VCaP (cell line): ENCODE data around the gene FAM3C.

Source experiments
- H3K27ac ChIP-seq: fragments of 450-650 bp; 2 replicates; pipeline ENCODE4 v1.5.1; 2017
- TF ChIP-seq, protein P1 (sequence below): fragments of 450-650 bp; conservative IDR thresholded peaks from 2 replicates; pipeline ENCODE4 v1.5.1; 2017; ENCODE audit warnings: mild to moderate bottlenecking, moderate library complexity

FAM3C gene

DNA sequence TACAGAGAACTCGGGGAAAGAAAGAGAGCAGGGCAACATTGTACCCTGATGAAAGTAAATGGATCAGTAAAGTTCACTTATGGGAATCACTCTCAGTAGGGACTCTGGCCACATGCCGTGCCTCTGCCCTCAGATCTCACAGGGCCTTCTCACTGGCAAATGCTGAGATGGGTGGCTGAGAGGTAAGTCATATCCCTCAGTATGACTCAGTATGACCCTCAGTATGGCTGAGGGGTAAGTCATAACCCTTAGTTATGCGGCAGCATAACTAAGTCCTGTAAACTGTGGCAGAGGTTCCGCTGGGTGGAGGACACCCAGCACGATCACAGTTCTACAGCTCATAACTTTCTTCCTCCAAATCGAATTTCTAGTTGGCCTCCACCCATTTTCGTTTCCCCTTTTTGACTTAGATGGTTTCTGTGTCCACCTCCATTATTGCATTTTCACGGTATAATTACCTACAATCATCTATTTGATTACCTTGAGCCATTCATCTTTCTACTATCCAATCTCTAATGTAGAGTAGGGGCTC is 93.8 kb downstream of the FAM3C start:
- no peak overlapping the region for H3K27ac ChIP-seq
- TF ChIP-seq, protein P1, sequence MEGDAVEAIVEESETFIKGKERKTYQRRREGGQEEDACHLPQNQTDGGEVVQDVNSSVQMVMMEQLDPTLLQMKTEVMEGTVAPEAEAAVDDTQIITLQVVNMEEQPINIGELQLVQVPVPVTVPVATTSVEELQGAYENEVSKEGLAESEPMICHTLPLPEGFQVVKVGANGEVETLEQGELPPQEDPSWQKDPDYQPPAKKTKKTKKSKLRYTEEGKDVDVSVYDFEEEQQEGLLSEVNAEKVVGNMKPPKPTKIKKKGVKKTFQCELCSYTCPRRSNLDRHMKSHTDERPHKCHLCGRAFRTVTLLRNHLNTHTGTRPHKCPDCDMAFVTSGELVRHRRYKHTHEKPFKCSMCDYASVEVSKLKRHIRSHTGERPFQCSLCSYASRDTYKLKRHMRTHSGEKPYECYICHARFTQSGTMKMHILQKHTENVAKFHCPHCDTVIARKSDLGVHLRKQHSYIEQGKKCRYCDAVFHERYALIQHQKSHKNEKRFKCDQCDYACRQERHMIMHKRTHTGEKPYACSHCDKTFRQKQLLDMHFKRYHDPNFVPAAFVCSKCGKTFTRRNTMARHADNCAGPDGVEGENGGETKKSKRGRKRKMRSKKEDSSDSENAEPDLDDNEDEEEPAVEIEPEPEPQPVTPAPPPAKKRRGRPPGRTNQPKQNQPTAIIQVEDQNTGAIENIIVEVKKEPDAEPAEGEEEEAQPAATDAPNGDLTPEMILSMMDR, result no peak

DNA sequence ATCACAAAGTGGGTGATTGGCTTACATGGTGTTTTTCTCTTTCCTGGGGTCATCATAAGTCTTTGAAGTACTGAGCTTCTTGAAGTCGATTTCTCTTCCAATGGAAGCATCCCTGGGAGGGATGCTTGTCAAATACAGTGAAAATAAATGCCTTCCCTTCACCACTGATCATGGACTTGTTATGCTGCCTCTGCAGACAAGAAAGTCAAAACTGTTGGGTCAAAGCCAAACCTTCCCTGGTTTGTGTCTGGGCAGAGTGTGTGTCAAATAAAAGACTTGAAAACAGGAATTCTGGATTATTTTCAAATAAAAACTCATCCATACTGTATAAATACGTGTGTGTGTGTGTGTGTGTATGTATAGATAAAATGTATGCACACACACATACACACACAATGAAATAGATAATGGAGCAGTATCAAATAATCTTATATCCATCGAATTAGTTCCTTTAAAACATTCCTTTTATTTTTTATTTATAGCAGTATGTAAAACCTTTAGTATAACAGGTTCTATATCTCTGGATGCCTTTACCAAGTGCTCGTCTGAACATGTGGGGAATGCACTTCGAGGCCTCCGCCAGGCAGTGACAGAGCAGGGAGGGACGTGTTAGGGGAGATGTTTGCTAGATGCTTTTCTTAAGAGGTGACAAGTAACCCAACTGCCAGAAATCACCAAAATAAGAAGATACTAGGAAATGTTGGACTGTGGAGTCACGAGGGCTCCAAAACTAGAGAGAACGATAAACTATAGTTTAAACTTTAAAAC is 94.5 kb downstream of the FAM3C start:
- no peak overlapping the region; the same call in 1 of the 2 replicates for H3K27ac ChIP-seq
- TF ChIP-seq, protein P1, result no peak

DNA sequence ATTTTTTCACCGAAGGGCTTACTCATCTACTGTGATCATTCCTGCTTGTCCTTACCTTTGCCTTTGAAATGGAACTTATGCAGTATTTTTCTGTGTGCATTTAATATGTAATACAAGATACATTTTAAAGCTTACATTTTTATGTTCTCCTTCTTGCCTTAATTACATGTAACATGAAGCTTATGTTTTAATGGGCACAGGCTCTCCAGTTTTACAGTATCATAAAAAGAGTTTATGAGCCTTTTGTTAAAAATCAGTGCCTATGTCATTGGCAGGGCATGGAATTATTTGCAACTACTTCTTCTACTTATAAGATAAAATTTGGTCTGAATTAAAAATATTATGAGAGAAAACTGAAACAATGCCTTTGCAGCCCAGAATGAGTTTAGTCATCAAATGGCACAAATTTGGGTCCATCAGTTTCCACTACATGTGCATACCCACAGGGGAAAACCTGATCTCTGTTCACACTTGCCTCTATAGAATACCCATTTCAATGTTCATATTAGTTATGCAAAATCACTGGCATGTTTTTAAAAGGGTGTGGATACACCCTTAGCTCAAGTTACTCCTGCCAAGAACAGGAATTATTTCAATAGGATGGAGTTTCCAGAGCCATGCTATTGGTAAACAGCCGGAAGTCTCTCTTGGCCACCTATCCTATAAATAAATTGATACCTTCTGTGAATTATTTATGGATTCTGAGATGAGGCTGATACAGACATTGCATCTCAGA is 95.3 kb downstream of the FAM3C start:
- H3K27ac ChIP-seq, result no peak overlapping the region; the same call in 1 of the 2 replicates
- TF ChIP-seq, protein P1, result no peak
